Measurements from ENCODE around the gene SNRNP200. TPM values are rescaled to one million over a fixed set of nuclear protein-coding genes. Genes with fewer than 3 reads are reported as not detected.
A peak's percentile ranks its signal among the peaks of the same experiment; 100 is the strongest.
"Not testable (repeated sequence)": the region's sequence is repeated elsewhere in the genome, so short reads cannot be mapped to it uniquely, and the experiment has no call there.

The SNRNP200 gene
- total RNA-seq, 2 experiments from 2014 or later: 179 to 181 TPM

DNA sequence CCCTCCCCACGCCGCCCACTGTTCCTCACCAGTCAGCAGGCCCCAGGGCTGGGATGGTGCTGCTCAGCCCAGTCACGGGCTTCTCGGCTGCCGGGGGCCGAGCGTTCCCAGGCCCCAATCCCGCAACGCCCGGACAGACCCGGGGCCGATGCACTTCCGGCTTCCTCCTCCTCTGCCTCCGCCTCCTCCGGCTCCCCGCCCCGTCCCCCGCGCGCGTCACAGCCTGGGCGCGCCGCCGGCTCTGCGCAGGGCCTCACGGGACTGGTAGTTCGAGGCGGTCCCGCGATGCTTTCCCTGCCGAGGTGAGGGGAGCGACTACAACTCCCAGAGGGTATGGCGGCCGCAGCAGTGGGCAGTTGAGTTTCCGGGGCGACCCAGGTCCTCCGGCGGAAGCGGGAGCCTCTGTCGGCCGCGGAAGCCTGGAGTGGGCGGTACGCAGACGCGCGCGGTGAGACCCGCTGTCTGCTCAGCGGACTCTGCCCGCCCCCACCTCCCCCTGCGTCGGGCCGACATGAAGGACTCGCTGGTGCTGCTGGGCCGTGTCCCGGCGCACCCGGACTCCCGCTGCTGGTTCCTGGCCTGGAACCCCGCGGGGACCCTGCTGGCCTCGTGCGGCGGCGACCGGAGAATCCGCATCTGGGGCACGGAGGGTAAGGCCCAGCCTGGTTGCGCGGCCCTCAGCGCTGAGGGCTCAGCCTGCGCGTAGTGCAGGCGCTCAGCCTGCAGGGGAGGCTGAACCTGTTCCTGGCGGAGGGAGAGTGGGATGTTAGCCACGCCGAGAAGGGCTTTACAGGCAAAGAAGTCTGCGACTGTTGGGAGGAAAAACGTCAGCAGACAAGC lies 39.3 kb downstream of the SNRNP200 start, which contains the start of the genes CIAO1 and TMEM127:
Gene CIAO1 (plus strand): TSS at position 386 of the 840 bp plus-strand sequence. CDS start 126 bp downstream, at position 512.
Gene TMEM127 (minus strand): TSS at position 158 of the 840 bp plus-strand sequence. CDS start 616 bp downstream, outside the sequence.
- Mint-ChIP-seq H3K36me3 (ENCODE audit: low read depth) (peaks cover 25% of the 10 kb centered on the region), H3K27me3 (ENCODE audit: low read depth) (no peaks in the 10 kb centered on the region), H3K4me1 (ENCODE audit: low read depth) (peaks cover 47% of the 10 kb centered on the region), H3K9me3 (no peaks in the 10 kb centered on the region), H3K27ac (peak within 1 kb of the TSS; percentile 86), H3K4me3 (peak within 1 kb of the TSS; percentile 99)
- DNase-seq: peak; percentile 99
- CTCF ChIA-PET: interaction anchor here (0.5 to 2.1 kb wide), 14 partner anchors 15 to 298 kb away, joined by 3 to 17 read pairs (median 4); partner anchors contain the start of gene STARD7
- intact Hi-C loops (cut with micrococcal nuclease): loop anchor here (1.0 to 10.0 kb wide), 15 partner anchors 24 to 496 kb away; partner anchors contain the start of genes ANKRD36C, ARID5A, ASTL and CNNM4

DNA sequence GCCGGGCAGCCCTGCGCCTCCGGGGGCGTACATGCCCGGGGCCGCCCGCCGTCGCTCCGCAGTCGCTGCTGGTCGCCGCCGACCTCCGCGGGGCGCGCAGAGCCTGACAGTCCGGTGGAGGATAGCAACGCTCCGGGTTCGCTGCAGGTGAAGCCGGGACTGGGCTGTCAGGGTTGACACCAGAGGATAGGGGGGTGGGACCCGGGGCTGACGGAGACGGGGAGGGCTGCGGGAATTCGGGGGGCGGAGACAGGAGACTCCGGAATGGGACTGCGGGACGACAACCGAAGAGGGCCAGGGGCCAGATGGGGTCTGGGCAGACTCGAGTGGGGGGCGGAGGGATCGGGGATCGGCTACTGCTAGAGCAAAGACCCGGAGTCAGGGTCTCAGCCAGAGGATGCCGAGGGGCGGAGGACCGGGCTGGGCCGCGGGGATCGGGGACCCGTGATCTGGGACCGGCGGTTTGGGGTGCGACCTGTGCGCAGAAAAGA lies 40.0 kb downstream of the SNRNP200 start:
- CTCF ChIA-PET: interaction anchor here (0.7 to 1.6 kb wide), 2 partner anchors 19 to 91 kb away, joined by 3 to 11 read pairs; no protein-coding TSS in a partner anchor
- Mint-ChIP-seq H3K36me3 (ENCODE audit: low read depth) (peaks cover 30% of the 10 kb centered on the region), H3K9me3 (no peaks in the 10 kb centered on the region), H3K4me1 (ENCODE audit: low read depth) (peaks cover 54% of the 10 kb centered on the region), H3K4me3 (peak overlapping the region; percentile 99), H3K27ac (peak overlapping the region; percentile 33), H3K27me3 (ENCODE audit: low read depth) (no peaks in the 10 kb centered on the region)
- peak; percentile 45 for DNase-seq
- intact Hi-C loops (cut with micrococcal nuclease): loop anchor here (5.0 to 10.0 kb wide), 6 partner anchors 57 to 497 kb away; partner anchors contain the start of genes ANKRD36C, ARID5A and CNNM4

DNA sequence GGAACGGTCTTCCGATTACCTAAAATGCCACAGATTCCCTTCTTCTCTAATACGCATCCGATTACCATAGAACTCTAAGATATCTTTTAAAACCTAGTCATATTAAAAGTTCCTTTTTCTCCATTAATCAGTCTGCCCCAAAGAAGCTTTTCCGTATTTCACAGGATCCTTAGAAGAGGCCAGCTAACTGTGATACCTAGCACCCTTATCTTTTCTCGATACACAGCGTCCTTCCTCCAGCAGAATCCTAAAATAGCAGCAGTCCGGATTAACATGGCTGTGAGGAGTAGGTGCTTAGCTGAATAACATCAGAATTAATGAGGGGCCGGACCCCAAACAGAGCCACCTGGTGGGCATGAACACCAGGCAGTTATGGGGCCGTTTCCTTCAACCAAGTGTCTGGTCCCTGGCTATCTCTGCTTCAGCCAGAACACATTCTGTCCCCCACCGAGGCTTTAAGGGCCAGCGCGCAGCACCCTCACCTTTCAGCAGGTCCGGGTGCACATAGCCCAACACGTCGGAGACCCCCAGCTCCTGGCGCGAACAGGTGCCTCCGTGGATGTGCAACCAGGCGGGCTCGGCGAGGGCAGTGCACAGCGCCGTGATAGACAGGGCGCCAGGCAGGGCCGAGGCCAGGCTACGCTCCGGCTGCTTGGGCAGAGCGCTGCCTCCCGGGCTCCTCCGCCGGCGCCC lies 40.5 kb downstream of the SNRNP200 start:
- intact Hi-C loops (cut with micrococcal nuclease): loop anchor here (5.0 to 10.0 kb wide), 6 partner anchors 57 to 497 kb away; partner anchors contain the start of genes ANKRD36C, ARID5A and CNNM4
- DNase-seq: peak; percentile 31
- no peaks in the 10 kb centered on the region for H3K27me3 Mint-ChIP-seq (ENCODE audit: low read depth)
- peaks cover 29% of the 10 kb centered on the region for H3K36me3 Mint-ChIP-seq (ENCODE audit: low read depth)
- peak overlapping the region; percentile 99 for H3K4me3 Mint-ChIP-seq
- H3K27ac Mint-ChIP-seq: peak overlapping the region; percentile 48
- CTCF ChIA-PET: interaction anchor here (0.6 to 1.6 kb wide), 4 partner anchors 11 to 138 kb away, joined by 3 to 11 read pairs (median 4); no protein-coding TSS in a partner anchor
- peaks cover 58% of the 10 kb centered on the region for H3K4me1 Mint-ChIP-seq (ENCODE audit: low read depth)
- H3K9me3 Mint-ChIP-seq: no peaks in the 10 kb centered on the region

DNA sequence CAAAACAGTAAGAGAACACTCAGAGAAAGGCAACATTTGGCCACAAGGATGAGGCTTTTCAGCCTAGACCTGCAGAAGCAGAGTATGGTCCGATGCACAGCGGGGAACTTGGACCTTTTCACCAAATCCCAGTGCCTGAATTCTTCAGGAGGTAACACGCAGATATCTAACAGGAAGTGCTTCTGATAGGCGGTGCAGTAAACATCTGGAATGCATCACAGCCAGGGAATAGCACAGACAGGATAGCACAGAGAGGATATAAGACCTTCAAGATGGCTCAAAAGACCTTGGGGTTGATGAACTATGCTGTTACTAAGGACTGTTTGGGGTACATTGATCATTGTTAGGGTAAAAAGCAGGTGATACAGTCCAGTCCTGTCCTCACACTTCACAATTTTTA lies 41.3 kb downstream of the SNRNP200 start:
- DNase-seq: no peak
- CTCF ChIA-PET: interaction anchor here (0.6 to 1.6 kb wide), 6 partner anchors 10 to 245 kb away, joined by 3 to 11 read pairs (median 3); partner anchors contain the start of gene STARD7
- Mint-ChIP-seq H3K36me3 (ENCODE audit: low read depth) (peaks cover 28% of the 10 kb centered on the region), H3K9me3 (no peaks in the 10 kb centered on the region), H3K27ac (no peak overlapping the region), H3K4me1 (ENCODE audit: low read depth) (peaks cover 65% of the 10 kb centered on the region), H3K4me3 (peak overlapping the region; percentile 99), H3K27me3 (ENCODE audit: low read depth) (no peaks in the 10 kb centered on the region)
- intact Hi-C loops (cut with micrococcal nuclease): loop anchor here (10.0 kb wide), 1 partner anchor 239 kb away; no protein-coding TSS in a partner anchor

DNA sequence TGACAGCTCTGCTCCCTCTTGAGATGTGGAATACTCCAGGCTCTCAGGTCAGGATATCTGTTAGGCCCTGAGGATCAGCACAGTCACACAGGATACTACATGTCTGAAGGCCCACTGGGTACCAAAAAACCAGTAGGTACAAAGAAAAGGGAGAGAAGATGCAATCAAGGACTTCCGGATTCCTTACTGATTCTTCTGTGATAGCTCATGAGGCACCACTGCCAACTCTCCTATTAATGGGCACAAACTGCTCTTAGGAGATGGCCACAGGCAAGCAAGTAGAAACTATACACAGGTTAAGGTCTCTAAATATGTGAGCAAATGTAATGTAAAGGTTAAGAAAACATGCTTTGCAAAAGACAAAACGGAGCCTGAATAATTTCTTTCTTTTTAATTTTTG lies 43.0 kb downstream of the SNRNP200 start:
- intact Hi-C loops (cut with micrococcal nuclease): loop anchor here (10.0 kb wide), 1 partner anchor 238 kb away; no protein-coding TSS in a partner anchor
- Mint-ChIP-seq H3K9me3 (no peaks in the 10 kb centered on the region), H3K27me3 (ENCODE audit: low read depth) (no peaks in the 10 kb centered on the region), H3K4me3 (no peak overlapping the region), H3K36me3 (ENCODE audit: low read depth) (peaks cover 15% of the 10 kb centered on the region), H3K4me1 (ENCODE audit: low read depth) (peaks cover 74% of the 10 kb centered on the region), H3K27ac (no peak overlapping the region)
- DNase-seq: no peak
- CTCF ChIA-PET: no interaction called here

DNA sequence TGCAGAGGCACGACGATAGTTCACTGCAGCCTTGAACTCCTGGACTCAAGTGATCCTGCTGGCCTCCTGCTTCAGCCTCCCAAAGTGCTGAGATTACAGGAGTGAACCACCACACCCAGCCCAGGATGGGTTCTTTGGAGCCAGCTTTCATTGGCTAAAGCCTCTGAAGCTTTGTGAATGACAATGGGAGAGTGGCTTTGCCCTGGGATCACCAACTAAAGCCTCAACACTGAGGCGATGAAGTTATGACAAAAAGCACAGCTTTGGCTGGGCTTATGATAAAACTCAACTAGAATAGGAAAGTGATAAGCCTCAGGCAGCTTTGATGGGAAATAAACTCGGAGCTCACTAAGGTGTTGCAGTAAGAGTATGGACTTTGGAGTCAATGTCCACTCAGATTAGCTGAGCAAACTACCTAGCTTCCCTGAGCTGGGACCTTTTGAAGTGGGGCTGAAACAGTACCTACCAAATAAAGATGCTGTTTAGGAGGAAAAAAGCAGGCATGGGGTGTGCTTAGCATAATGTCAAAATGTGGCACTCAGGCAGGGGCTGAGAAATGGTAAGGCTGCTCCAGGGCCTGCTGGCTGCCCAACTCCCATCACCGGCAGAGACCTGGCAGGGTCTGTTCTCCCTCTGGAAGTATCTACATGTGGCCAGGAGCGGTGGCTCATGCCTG lies 43.9 kb downstream of the SNRNP200 start:
- H3K9me3 Mint-ChIP-seq: no peaks in the 10 kb centered on the region
- peaks cover 77% of the 10 kb centered on the region for H3K4me1 Mint-ChIP-seq (ENCODE audit: low read depth)
- H3K4me3 Mint-ChIP-seq: no peak overlapping the region
- DNase-seq: no peak
- CTCF ChIA-PET: interaction anchor here (0.6 to 1.9 kb wide), 6 partner anchors 10 to 128 kb away, joined by 3 to 6 read pairs (median 4); partner anchors contain the start of gene ITPRIPL1
- intact Hi-C loops (cut with micrococcal nuclease): loop anchor here (10.0 kb wide), 1 partner anchor 237 kb away; no protein-coding TSS in a partner anchor
- H3K27me3 Mint-ChIP-seq (ENCODE audit: low read depth): no peaks in the 10 kb centered on the region
- H3K36me3 Mint-ChIP-seq (ENCODE audit: low read depth): peaks cover 19% of the 10 kb centered on the region
- H3K27ac Mint-ChIP-seq: no peak overlapping the region

DNA sequence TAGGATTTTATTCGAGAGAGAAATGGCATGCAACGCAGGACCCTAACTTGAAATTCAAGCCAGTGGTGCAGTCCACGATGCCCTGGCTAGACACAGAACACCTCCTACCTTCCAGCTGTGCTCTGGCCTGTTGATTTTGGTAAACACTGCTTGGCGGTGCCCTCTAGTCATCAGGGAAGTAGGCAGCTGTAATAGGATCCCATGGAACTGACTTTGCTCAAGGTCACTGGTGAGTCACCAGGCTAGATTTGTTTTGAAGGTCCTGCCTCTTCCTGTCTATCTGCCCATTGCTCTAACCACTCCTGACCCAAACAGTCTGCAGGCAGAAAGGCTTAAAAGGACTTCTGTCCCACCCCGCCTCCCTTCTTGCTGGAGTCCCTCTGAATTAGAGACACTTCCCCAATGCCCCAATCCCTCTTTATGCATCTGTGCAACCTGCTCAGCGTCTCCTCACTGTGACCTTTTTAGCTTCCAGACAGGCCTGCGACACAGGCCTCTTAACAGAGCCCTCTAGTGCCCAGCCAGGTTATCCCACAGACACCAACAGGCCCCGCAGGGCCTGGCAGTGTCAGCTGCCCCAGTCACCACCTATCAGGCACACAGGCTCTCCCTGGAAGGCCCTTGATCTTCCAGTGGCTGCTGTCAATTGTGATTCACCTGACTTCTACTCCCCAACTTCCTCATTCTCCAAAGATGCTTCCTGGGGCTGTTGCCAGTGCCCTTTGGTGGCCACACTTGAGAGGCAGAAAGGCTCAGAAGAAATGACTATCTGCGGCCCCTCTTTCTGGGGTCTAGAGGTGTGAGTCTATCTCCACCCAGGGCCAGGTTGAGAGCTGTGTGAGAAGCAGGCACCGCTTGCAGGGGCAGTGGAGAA lies 44.7 kb downstream of the SNRNP200 start:
- no peaks in the 10 kb centered on the region for H3K9me3 Mint-ChIP-seq
- H3K27me3 Mint-ChIP-seq (ENCODE audit: low read depth): no peaks in the 10 kb centered on the region
- CTCF ChIA-PET: interaction anchor here (0.6 to 2.8 kb wide), 9 partner anchors 9 to 127 kb away, joined by 3 to 6 read pairs (median 3); partner anchors contain the start of gene ITPRIPL1
- DNase-seq: peak; percentile 60
- H3K4me3 Mint-ChIP-seq: no peak overlapping the region
- peak overlapping the region; percentile 77 for H3K27ac Mint-ChIP-seq
- H3K4me1 Mint-ChIP-seq (ENCODE audit: low read depth): peaks cover 83% of the 10 kb centered on the region
- intact Hi-C loops (cut with micrococcal nuclease): loop anchor here (10.0 kb wide), 1 partner anchor 236 kb away; no protein-coding TSS in a partner anchor
- H3K36me3 Mint-ChIP-seq (ENCODE audit: low read depth): peaks cover 19% of the 10 kb centered on the region

DNA sequence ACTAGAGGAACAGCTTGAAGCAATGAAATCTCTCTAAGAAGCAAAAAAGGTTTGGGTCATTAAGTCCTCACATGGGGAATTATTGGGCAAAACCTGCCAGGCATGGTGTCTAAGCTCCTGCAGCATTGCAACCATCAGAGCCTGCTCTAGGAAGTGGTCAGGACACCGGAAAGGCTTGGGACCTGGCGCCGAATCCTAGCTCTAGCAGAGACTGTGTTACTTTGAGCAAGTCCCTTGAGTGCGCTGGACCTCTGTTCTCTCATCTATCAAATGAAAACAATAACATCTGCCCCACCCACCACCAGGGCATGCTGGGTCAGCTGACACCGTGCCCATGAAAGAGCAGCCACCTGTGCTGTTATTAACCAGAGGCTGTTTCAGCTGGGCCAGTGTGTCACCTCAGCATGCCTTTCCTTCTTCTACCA lies 45.8 kb downstream of the SNRNP200 start:
- Mint-ChIP-seq H3K4me1 (ENCODE audit: low read depth) (peaks cover 86% of the 10 kb centered on the region), H3K27me3 (ENCODE audit: low read depth) (no peaks in the 10 kb centered on the region), H3K9me3 (no peaks in the 10 kb centered on the region), H3K4me3 (no peak overlapping the region), H3K27ac (peak overlapping the region; percentile 21), H3K36me3 (ENCODE audit: low read depth) (peaks cover 24% of the 10 kb centered on the region)
- CTCF ChIA-PET: interaction anchor here (0.7 to 2.8 kb wide), 5 partner anchors 13 to 267 kb away, joined by 3 to 6 read pairs (median 5); no protein-coding TSS in a partner anchor
- no peak for DNase-seq
- intact Hi-C loops (cut with micrococcal nuclease): no loop called here

DNA sequence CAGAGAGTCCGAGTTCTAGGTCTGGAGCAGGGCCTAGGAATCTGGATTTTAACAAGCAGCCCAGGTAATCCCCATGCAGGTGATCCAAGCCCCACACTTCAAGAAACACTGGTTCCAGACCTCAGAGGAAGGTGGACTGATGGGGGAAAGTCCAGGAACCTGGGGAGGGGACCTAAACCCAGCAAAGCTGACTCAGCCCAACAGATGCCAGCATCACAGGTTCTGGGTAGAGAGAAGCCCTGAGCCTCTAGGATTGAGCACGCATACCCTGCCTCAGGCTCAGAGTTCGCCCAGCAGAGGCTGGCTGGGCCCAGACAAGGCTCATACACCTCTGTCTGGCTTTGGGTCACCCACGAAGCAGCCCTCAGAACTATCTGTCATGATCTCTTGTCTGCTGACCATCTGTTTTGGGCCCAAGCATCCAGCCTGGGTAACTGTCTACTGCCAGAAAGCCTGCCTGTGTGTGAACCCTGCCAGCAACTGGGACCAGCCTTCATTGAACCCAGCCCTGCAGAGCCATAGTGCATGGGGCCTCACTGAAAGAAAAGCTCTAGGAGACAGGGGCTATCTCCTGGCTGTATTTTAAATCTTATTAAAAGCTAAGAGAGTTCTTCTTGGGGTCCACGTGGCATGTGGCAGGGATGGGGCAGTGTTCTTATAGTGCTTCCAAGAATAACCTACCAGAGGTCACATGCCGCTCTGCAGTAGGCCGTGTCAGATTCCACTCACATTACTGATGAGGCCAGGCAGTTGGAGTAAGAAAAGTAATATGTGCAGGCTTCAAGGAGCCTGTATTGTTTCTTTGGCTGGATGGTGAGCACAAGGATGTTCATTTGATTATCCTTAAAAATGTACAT lies 47.0 kb downstream of the SNRNP200 start:
- H3K36me3 Mint-ChIP-seq (ENCODE audit: low read depth): peaks cover 23% of the 10 kb centered on the region
- no peak overlapping the region for H3K4me3 Mint-ChIP-seq
- peak overlapping the region; percentile 73 for H3K27ac Mint-ChIP-seq
- H3K9me3 Mint-ChIP-seq: no peaks in the 10 kb centered on the region
- H3K4me1 Mint-ChIP-seq (ENCODE audit: low read depth): peaks cover 74% of the 10 kb centered on the region
- no peaks in the 10 kb centered on the region for H3K27me3 Mint-ChIP-seq (ENCODE audit: low read depth)
- CTCF ChIA-PET: interaction anchor here (0.6 to 2.8 kb wide), 4 partner anchors 12 to 266 kb away, joined by 3 to 6 read pairs (median 4); no protein-coding TSS in a partner anchor
- intact Hi-C loops (cut with micrococcal nuclease): no loop called here
- DNase-seq: no peak

DNA sequence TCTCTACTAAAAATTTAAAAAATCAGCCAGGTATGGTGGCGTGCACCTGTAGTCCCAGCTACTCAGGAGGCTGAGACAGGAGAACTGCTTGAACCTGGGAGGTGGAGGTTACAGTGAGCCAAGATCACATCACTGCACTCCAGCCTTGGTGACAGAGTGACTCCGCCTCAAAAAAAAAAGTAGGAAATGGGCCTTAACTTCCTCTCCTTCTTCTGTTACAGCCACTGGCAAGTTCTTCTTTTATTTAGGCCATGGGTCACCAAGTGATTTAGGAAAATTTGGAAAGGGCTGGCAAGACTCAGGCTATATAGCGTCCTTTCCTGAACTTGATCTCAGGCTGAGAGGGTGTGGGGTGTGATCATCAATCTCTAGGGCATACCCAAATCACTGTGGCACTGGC lies 47.6 kb downstream of the SNRNP200 start:
- CTCF ChIA-PET; intact Hi-C loops (cut with micrococcal nuclease); H3K9me3 Mint-ChIP-seq; DNase-seq; H3K4me3 Mint-ChIP-seq; H3K27me3 Mint-ChIP-seq (ENCODE audit: low read depth): not testable (repeated sequence)
- Mint-ChIP-seq H3K4me1 (ENCODE audit: low read depth) (peaks cover 70% of the 10 kb centered on the region), H3K36me3 (ENCODE audit: low read depth) (peaks cover 27% of the 10 kb centered on the region), H3K27ac (peak overlapping the region; percentile 56)

Data from activated naive CD4-positive, alpha-beta T cell treated with anti-CD3 and anti-CD28 coated beads for 36 hours (primary cell).